HEK293 (cell line): Measurements from ENCODE around the gene COMMD3.

Experiments used
- GFI1B ChIP-seq: fragments of 450-650 bp; formaldehyde crosslinking; IDR thresholded peaks from 2 replicates; pipeline ENCODE4 v1.5.1; 2016; ENCODE audit warnings: missing biosample characterization, missing genetic modification characterization
- GLIS1 ChIP-seq: fragments of 450-650 bp; formaldehyde crosslinking; IDR thresholded peaks from 2 replicates; pipeline ENCODE4 v1.5.1; 2016; ENCODE audit warnings: missing biosample characterization, missing genetic modification characterization
- GLIS2 ChIP-seq: fragments of 450-650 bp; formaldehyde crosslinking; IDR thresholded peaks from 2 replicates; pipeline ENCODE4 v1.5.1; 2016; ENCODE audit warnings: missing biosample characterization, missing genetic modification characterization
- HOXA7 ChIP-seq: sonication (generic); formaldehyde crosslinking; IDR thresholded peaks from 2 replicates; pipeline ENCODE4 v1.8.1; 2022; ENCODE audit warnings: missing genetic modification reagents, borderline replicate concordance
- IKZF3 ChIP-seq: fragments of 450-650 bp; IDR thresholded peaks from 2 replicates; pipeline ENCODE4 v1.5.0; 2018; ENCODE audit warnings: missing biosample characterization, mild to moderate bottlenecking, missing genetic modification characterization, moderate library complexity
- KLF16 ChIP-seq: fragments of 450-650 bp; formaldehyde crosslinking; IDR thresholded peaks from 2 replicates; pipeline ENCODE4 v1.5.1; 2017; ENCODE audit warnings: missing biosample characterization, missing genetic modification characterization
- PRDM1 ChIP-seq: fragments of 450-650 bp; formaldehyde crosslinking; IDR thresholded peaks from 2 replicates; pipeline ENCODE4; 2016; ENCODE audit warnings: missing biosample characterization, missing genetic modification characterization
- WT1 ChIP-seq: fragments of 450-650 bp; formaldehyde crosslinking; IDR thresholded peaks from 2 replicates; pipeline ENCODE4 v1.5.1; 2016; ENCODE audit warnings: missing biosample characterization, missing genetic modification characterization
- YY1 ChIP-seq: fragments of 450-650 bp; formaldehyde crosslinking; IDR thresholded peaks from 2 replicates; pipeline ENCODE4 v1.5.1; 2018; ENCODE audit warnings: missing biosample characterization, missing genetic modification characterization
- YY2 ChIP-seq: fragments of 450-650 bp; formaldehyde crosslinking; IDR thresholded peaks from 2 replicates; pipeline ENCODE4 v1.5.1; 2016; ENCODE audit warnings: missing biosample characterization, missing genetic modification characterization
- ZBTB17 ChIP-seq: fragments of 450-650 bp; formaldehyde crosslinking; IDR thresholded peaks from 2 replicates; pipeline ENCODE4 v1.5.1; 2016; ENCODE audit warnings: missing biosample characterization, missing genetic modification characterization
- ZBTB8A ChIP-seq: fragments of 450-650 bp; formaldehyde crosslinking; IDR thresholded peaks from 2 replicates; pipeline ENCODE4 v1.5.1; 2016; ENCODE audit warnings: missing biosample characterization, missing genetic modification characterization
- ZFHX2 ChIP-seq: fragments of 450-650 bp; formaldehyde crosslinking; conservative IDR thresholded peaks from 2 replicates; pipeline ENCODE4 v1.5.1; 2016; ENCODE audit warnings: missing biosample characterization, missing genetic modification characterization
- ZFP41 ChIP-seq: fragments of 450-650 bp; formaldehyde crosslinking; IDR thresholded peaks from 2 replicates; pipeline ENCODE4 v1.5.1; 2016; ENCODE audit warnings: missing biosample characterization, missing genetic modification characterization, borderline replicate concordance
- ZNF114 ChIP-seq: fragments of 450-650 bp; formaldehyde crosslinking; IDR thresholded peaks from 2 replicates; pipeline ENCODE4 v1.5.0; 2017; ENCODE audit warnings: missing biosample characterization, missing genetic modification characterization
- ZNF174 ChIP-seq: fragments of 450-650 bp; formaldehyde crosslinking; IDR thresholded peaks from 2 replicates; pipeline ENCODE4 v1.5.0; 2017; ENCODE audit warnings: missing biosample characterization, mild to moderate bottlenecking, missing genetic modification characterization
- ZNF19 ChIP-seq: fragments of 450-650 bp; formaldehyde crosslinking; IDR thresholded peaks from 2 replicates; pipeline ENCODE4; 2016; ENCODE audit warnings: missing biosample characterization, missing genetic modification characterization, low read depth
- ZNF2 ChIP-seq: fragments of 450-650 bp; formaldehyde crosslinking; IDR thresholded peaks from 2 replicates; pipeline ENCODE4 v1.5.1; 2016; ENCODE audit warnings: missing biosample characterization, missing genetic modification characterization
- ZNF221 ChIP-seq: fragments of 450-650 bp; formaldehyde crosslinking; IDR thresholded peaks from 2 replicates; pipeline ENCODE4 v1.5.1; 2017; ENCODE audit warnings: missing biosample characterization, missing genetic modification characterization, borderline replicate concordance
- ZNF223 ChIP-seq: fragments of 450-650 bp; formaldehyde crosslinking; IDR thresholded peaks from 2 replicates; pipeline ENCODE4 v1.5.1; 2016; ENCODE audit warnings: missing biosample characterization, missing genetic modification characterization
- ZNF24 ChIP-seq: fragments of 450-650 bp; formaldehyde crosslinking; IDR thresholded peaks from 2 replicates; pipeline ENCODE4 v1.5.1; 2016; ENCODE audit warnings: missing biosample characterization, missing genetic modification characterization
- ZNF529 ChIP-seq: fragments of 450-650 bp; formaldehyde crosslinking; IDR thresholded peaks from 2 replicates; pipeline ENCODE4 v1.5.1; 2017; ENCODE audit warnings: missing genetic modification characterization, missing biosample characterization; ENCODE audit not compliant: insufficient replicate concordance
- ZNF677 ChIP-seq: fragments of 450-650 bp; IDR thresholded peaks from 2 replicates; pipeline ENCODE4 v1.5.0; 2018; ENCODE audit warnings: missing biosample characterization, mild to moderate bottlenecking, missing genetic modification characterization, moderate library complexity
- ZNF707 ChIP-seq: fragments of 450-650 bp; formaldehyde crosslinking; IDR thresholded peaks from 2 replicates; pipeline ENCODE4 v1.5.1; 2016; ENCODE audit warnings: missing biosample characterization, missing genetic modification characterization
- ZNF843 ChIP-seq: fragments of 450-650 bp; formaldehyde crosslinking; IDR thresholded peaks from 2 replicates; pipeline ENCODE4 v1.5.1; 2016; ENCODE audit warnings: missing biosample characterization, missing genetic modification characterization
- ZSCAN23 ChIP-seq: fragments of 450-650 bp; formaldehyde crosslinking; IDR thresholded peaks from 2 replicates; pipeline ENCODE4 v1.5.1; 2016; ENCODE audit warnings: missing biosample characterization, missing genetic modification characterization
- ZSCAN30 ChIP-seq: fragments of 450-650 bp; IDR thresholded peaks from 2 replicates; pipeline ENCODE4 v1.5.1; 2018; ENCODE audit warnings: missing biosample characterization, mild to moderate bottlenecking, missing genetic modification characterization, moderate library complexity
- ZSCAN4 ChIP-seq: fragments of 450-650 bp; formaldehyde crosslinking; IDR thresholded peaks from 2 replicates; pipeline ENCODE4 v1.5.1; 2017; ENCODE audit warnings: missing biosample characterization, missing genetic modification characterization
- ZSCAN5A ChIP-seq: fragments of 450-650 bp; formaldehyde crosslinking; IDR thresholded peaks from 2 replicates; pipeline ENCODE4 v1.5.1; 2016; ENCODE audit warnings: missing biosample characterization, missing genetic modification characterization
- ZXDB ChIP-seq: fragments of 450-650 bp; formaldehyde crosslinking; IDR thresholded peaks from 2 replicates; pipeline ENCODE4 v1.5.1; 2016; ENCODE audit warnings: missing biosample characterization, missing genetic modification characterization
- TF ChIP-seq, protein P1 (sequence below): fragments of 450-650 bp; formaldehyde crosslinking; IDR thresholded peaks from 2 replicates; pipeline ENCODE4 v1.5.1; 2017; ENCODE audit warnings: missing biosample characterization, missing genetic modification characterization
- TF ChIP-seq, protein P2 (sequence below): fragments of 450-650 bp; formaldehyde crosslinking; IDR thresholded peaks from 2 replicates; pipeline ENCODE4 v1.5.1; 2016; ENCODE audit warnings: missing biosample characterization, missing genetic modification characterization

The COMMD3 gene

DNA sequence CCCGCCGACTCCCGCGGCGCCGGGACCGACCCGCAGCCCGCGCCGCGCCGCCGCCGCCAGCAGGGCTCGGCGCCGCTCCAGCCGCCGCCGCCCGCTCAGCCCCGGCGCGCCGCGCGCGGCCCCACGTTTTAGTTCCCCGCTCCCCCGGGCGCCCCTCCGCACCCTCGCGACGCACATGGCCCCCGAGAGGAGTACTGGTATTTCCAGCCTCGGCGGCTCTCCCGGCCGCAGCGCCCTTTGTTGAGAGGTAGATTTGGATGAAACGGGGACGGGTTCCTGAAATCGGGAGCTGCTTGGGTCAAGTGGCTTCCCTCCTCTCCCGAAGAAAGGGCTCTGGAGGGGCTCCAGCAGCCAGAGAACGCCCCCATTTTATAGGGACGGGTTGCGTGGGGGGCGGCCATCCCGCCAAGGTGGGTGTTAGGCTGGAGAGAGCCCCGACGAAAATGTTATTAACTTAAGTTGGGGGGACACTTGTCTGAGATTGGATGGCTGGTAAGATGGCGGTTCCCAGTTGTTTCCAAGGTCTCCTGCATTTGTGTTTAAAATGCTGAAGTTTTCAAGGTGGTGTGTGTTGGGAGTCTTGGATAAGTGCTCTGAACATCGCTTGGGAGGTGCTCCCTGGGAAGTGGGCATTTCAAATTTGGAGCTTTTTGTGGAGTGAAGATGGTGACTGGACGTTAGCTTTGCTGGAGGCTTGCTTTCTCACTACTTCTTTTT is 5.9 kb downstream of the COMMD3 start (continued):
- no peak for TF ChIP-seq ZNF19 (tag by site-specific recombination)
- no peak for TF ChIP-seq ZXDB (tag by site-specific recombination)
- TF ChIP-seq ZNF174 (tag by site-specific recombination) = no peak
- TF ChIP-seq ZNF114 (tag by site-specific recombination) = no peak
- no peak for TF ChIP-seq WT1 (tag by site-specific recombination)
- TF ChIP-seq GFI1B (tag by site-specific recombination) = no peak
- no peak for TF ChIP-seq ZSCAN23
- no peak for TF ChIP-seq ZSCAN5A (tag by site-specific recombination)
- peak; percentile 73 for TF ChIP-seq ZBTB8A
- peak; percentile 29; the same call in 1 of the 2 replicates for TF ChIP-seq ZFHX2
- 0 out of 2 replicates have a peak, but pooled peaks have one; percentile 31 for TF ChIP-seq ZBTB17 (tag by site-specific recombination)
- no peak for TF ChIP-seq GLIS1 (tag by site-specific recombination)
- TF ChIP-seq YY1 (tag by site-specific recombination) = 0 out of 2 replicates have a peak, but pooled peaks have one; percentile 36
- TF ChIP-seq IKZF3 = no peak
- no peak for TF ChIP-seq ZSCAN30 (tag by site-specific recombination)
- TF ChIP-seq ZNF529 (tag by site-specific recombination) = no peak
- TF ChIP-seq, protein P1, sequence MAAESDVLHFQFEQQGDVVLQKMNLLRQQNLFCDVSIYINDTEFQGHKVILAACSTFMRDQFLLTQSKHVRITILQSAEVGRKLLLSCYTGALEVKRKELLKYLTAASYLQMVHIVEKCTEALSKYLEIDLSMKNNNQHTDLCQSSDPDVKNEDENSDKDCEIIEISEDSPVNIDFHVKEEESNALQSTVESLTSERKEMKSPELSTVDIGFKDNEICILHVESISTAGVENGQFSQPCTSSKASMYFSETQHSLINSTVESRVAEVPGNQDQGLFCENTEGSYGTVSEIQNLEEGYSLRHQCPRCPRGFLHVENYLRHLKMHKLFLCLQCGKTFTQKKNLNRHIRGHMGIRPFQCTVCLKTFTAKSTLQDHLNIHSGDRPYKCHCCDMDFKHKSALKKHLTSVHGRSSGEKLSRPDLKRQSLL = no peak
- no peak for TF ChIP-seq KLF16 (tag by site-specific recombination)
- peak; percentile 71; the same call in 1 of the 2 replicates for TF ChIP-seq PRDM1 (tag by site-specific recombination)
- no peak for TF ChIP-seq ZNF843 (tag by site-specific recombination)
- TF ChIP-seq ZSCAN4 (tag by site-specific recombination) = no peak
- TF ChIP-seq ZNF221 = no peak
- TF ChIP-seq ZNF2 (tag by site-specific recombination) = no peak
- no peak for TF ChIP-seq ZNF677
- no peak for TF ChIP-seq ZFP41
- no peak for TF ChIP-seq ZNF707
- TF ChIP-seq YY2 = peak; percentile 51; the same call in 1 of the 2 replicates
- peak; percentile 62 for TF ChIP-seq GLIS2 (tag by site-specific recombination)
- TF ChIP-seq, protein P2, sequence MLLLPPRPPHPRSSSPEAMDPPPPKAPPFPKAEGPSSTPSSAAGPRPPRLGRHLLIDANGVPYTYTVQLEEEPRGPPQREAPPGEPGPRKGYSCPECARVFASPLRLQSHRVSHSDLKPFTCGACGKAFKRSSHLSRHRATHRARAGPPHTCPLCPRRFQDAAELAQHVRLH (tag by site-specific recombination) = no peak
- TF ChIP-seq HOXA7 = no peak
- no peak for TF ChIP-seq ZNF223
- no peak for TF ChIP-seq ZNF24
